Hepatocyte (in vitro differentiated cells): ENCODE data around the gene PHF12.

Source experiments
- EZH2 ChIP-seq: fragments of 200-600 bp; sonication (generic); IDR thresholded peaks from 2 replicates; pipeline ENCODE4 v1.6.1; 2016; ENCODE audit warnings: antibody characterized with exemption, mild to moderate bottlenecking, borderline replicate concordance
- EZH2phosphoT487 ChIP-seq: fragments of 200-600 bp; sonication (generic); IDR thresholded peaks from one replicate; pipeline ENCODE4 v1.6.1; 2018; ENCODE audit warnings: antibody characterized with exemption, mild to moderate bottlenecking, low read depth, moderate library complexity; ENCODE audit not compliant: unreplicated experiment, severe bottlenecking
- TF ChIP-seq, protein P1 (sequence below): fragments of 200-600 bp; sonication (generic); IDR thresholded peaks from 2 replicates; pipeline ENCODE4 v1.5.1; 2016; ENCODE audit warnings: antibody characterized with exemption, mild to moderate bottlenecking; ENCODE audit not compliant: poor library complexity

DNA sequence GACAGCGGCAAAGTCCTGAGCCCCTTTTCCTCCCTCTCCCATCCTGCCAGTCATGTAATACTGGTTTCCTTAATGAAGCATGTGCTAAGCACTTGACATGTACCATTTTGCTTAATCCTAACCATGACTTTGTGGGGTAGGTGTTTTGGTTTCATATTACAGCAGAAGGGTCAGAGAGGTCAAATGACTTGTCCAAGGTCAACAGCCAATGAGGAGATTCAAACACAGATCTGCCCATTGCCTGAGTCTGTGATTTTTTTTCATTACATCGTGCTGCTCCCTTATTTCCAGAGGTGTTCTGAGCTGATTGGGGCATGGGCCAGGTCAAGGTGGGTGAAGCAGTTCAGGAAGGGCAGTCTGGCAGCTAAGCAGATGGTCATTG lies 17.6 kb upstream of the PHF12 start:
- TF ChIP-seq, protein P1, sequence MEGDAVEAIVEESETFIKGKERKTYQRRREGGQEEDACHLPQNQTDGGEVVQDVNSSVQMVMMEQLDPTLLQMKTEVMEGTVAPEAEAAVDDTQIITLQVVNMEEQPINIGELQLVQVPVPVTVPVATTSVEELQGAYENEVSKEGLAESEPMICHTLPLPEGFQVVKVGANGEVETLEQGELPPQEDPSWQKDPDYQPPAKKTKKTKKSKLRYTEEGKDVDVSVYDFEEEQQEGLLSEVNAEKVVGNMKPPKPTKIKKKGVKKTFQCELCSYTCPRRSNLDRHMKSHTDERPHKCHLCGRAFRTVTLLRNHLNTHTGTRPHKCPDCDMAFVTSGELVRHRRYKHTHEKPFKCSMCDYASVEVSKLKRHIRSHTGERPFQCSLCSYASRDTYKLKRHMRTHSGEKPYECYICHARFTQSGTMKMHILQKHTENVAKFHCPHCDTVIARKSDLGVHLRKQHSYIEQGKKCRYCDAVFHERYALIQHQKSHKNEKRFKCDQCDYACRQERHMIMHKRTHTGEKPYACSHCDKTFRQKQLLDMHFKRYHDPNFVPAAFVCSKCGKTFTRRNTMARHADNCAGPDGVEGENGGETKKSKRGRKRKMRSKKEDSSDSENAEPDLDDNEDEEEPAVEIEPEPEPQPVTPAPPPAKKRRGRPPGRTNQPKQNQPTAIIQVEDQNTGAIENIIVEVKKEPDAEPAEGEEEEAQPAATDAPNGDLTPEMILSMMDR = no peak
- TF ChIP-seq EZH2 = no peak
- TF ChIP-seq EZH2phosphoT487 = no peak
